AG10803 (cell line): ENCODE measurements around the gene NDUFB7.

ENCODE experiments used
- DNase-seq: peaks from one replicate; pipeline ENCODE4 v3.0.0; 2010; ENCODE audit warnings: low read depth
- H3K4me3 ChIP-seq: 2 replicates; pipeline ENCODE4 v1.5.1; 2011; ENCODE audit warnings: mild to moderate bottlenecking, low read length, control low read depth
- CTCF ChIP-seq: conservative IDR thresholded peaks from 2 replicates; pipeline ENCODE4 v1.5.1; 2011; ENCODE audit warnings: mild to moderate bottlenecking, low read length, control low read depth, inconsistent platforms

Gene NDUFB7

DNA sequence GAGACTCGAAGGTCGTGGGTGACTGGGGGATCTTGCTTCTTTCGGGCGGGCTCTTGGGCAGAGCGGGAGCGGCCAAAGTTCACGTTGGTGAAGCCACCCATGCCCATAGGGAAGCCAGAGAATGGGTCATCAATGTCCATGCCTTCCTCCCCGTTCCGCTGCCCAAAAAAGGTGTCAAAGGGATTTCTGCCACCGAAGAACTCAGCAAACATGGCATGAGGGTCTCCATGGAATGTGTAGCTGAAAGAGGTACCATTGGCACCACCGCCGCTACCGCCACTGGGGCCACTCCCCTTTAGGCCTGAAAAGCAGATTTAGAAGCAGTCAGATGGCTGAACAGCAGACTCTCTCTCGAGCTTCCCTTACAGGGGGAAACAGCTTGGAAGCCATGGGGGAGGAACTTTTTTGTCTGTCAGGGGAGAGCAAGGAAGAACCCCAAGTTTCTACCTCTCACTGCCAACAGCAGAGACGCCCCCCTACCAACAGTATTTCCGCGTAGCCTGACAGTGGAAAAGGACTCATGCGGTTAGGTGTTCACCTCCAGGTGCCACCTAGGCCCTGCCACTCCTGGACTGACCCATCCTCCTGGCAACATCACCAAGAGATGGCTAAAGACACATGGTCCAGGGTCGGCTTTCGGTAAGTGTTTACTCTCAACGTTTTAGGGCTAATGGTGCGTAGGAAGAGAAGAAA is 55.0 kb downstream of the NDUFB7 start:
- no peak for DNase-seq
- no peak for TF ChIP-seq CTCF

More for the DNA sequence above, 55.0 kb downstream of the NDUFB7 start:
- peak overlapping the region; percentile 95 for H3K4me3 ChIP-seq
